HepG2 (cell line): ENCODE results near the gene ACTN2.

Experiments used
- MLX ChIP-seq: IDR thresholded peaks from 2 replicates; pipeline ENCODE4 v1.6.1; 2016
- POLR2AphosphoS5 ChIP-seq: IDR thresholded peaks from 2 replicates; pipeline ENCODE4 v1.6.1; 2012; ENCODE audit warnings: low read depth, low read length
- ZBTB8A ChIP-seq: sonication (generic); formaldehyde crosslinking; IDR thresholded peaks from 2 replicates; pipeline ENCODE4 v1.4.0; 2020; ENCODE audit warnings: mild to moderate bottlenecking, low read depth, missing genetic modification reagents, borderline replicate concordance

DNA sequence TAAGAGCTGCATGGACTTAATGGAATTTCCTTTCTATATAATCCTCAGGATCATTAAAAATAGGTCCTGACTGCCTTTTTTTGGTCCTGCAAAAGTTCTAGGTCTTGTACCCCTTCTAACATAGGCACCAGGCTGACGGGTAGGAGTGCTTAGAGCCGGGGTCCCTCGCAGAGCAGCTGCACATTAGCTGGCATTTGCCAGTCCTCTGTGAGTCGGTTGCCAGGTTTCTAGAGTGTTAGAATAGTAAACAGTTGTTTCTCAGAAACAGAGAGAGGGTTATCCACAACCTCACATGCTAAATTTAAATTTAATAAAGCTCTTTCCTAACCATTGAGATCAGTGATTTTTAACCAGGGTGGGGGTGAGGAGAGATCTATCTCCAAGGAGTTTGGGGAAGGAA is 46.6 kb upstream of the ACTN2 start:
- TF ChIP-seq MLX (CRISPR knock-in tag) (no peak), POLR2AphosphoS5 (no peak), ZBTB8A (CRISPR knock-in tag) (no peak)
